GM10248 (cell line): ENCODE results near the gene CFAP45.

Source experiments
- CTCF ChIA-PET: fragments of 300-600 bp; sonication (Branson Sonifier 250); formaldehyde crosslinking; extraction: SDS; loops from one replicate; lab custom pipeline; 2021; ENCODE audit warnings: antibody characterized with exemption; lab: Yijun Ruan, JAX
- POLR2A ChIA-PET: fragments of 350-650 bp; sonication (Branson Sonifier 250); formaldehyde crosslinking; extraction: SDS; loops from one replicate; lab custom pipeline; 2020; ENCODE audit warnings: antibody characterized with exemption; lab: Yijun Ruan, JAX
- DNase-seq: peaks from one replicate; pipeline ENCODE4 v3.0.0; 2012; ENCODE audit errors: extremely low spot score
- TF ChIP-seq, protein P1 (sequence below): IDR thresholded peaks from 2 replicates; pipeline ENCODE4 v1.5.1; 2012; ENCODE audit warnings: mild to moderate bottlenecking, low read depth; ENCODE audit errors: extremely low read depth, missing control alignments, control extremely low read depth

CFAP45 gene

GRCh38 chr1:159921251-159921650 lies 21.3 kb upstream of the CFAP45 start:
- TF ChIP-seq, protein P1, sequence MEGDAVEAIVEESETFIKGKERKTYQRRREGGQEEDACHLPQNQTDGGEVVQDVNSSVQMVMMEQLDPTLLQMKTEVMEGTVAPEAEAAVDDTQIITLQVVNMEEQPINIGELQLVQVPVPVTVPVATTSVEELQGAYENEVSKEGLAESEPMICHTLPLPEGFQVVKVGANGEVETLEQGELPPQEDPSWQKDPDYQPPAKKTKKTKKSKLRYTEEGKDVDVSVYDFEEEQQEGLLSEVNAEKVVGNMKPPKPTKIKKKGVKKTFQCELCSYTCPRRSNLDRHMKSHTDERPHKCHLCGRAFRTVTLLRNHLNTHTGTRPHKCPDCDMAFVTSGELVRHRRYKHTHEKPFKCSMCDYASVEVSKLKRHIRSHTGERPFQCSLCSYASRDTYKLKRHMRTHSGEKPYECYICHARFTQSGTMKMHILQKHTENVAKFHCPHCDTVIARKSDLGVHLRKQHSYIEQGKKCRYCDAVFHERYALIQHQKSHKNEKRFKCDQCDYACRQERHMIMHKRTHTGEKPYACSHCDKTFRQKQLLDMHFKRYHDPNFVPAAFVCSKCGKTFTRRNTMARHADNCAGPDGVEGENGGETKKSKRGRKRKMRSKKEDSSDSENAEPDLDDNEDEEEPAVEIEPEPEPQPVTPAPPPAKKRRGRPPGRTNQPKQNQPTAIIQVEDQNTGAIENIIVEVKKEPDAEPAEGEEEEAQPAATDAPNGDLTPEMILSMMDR: no peak
- peak; percentile 75 for DNase-seq
- CTCF ChIA-PET: interaction anchor here (1.0 to 5.3 kb wide), 10 partner anchors 15 to 125 kb away, joined by 3 to 50 read pairs (median 4); no protein-coding TSS in a partner anchor
- POLR2A ChIA-PET: interaction anchor here (1.0 kb wide), 1 partner anchor 51 kb away, joined by 3 read pairs; no protein-coding TSS in a partner anchor

DNA sequence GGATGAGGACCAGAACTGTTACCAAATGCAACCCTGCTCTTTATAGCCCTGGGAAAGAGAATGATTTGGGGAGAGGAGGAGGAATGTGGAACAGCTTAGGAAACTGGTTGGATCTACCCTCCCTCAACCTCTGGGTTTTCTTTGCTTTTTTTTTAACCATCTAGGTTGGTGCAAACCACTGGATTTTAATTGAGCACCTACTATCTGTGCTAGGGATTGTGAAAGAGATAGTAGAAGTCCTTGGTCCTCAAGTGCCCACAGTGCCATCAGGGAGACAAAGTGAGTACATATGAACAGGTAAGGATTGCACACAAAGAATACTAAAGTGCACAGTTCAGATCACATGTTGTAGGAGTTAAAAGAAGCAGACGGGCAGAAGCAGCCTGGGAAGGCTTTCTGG lies 20.7 kb upstream of the CFAP45 start:
- POLR2A ChIA-PET: no interaction called here
- CTCF ChIA-PET: interaction anchor here (1.3 to 5.3 kb wide), 3 partner anchors 15 to 77 kb away, joined by 3 to 50 read pairs (median 4); no protein-coding TSS in a partner anchor
- DNase-seq: no peak
- TF ChIP-seq, protein P1: no peak

- POLR2A ChIA-PET: no interaction called here
- TF ChIP-seq, protein P1: no peak
- CTCF ChIA-PET: no interaction called here
- no peak for DNase-seq
Measured at GRCh38 chr1:159920202-159920601, 20.2 kb upstream of the CFAP45 start.

DNA sequence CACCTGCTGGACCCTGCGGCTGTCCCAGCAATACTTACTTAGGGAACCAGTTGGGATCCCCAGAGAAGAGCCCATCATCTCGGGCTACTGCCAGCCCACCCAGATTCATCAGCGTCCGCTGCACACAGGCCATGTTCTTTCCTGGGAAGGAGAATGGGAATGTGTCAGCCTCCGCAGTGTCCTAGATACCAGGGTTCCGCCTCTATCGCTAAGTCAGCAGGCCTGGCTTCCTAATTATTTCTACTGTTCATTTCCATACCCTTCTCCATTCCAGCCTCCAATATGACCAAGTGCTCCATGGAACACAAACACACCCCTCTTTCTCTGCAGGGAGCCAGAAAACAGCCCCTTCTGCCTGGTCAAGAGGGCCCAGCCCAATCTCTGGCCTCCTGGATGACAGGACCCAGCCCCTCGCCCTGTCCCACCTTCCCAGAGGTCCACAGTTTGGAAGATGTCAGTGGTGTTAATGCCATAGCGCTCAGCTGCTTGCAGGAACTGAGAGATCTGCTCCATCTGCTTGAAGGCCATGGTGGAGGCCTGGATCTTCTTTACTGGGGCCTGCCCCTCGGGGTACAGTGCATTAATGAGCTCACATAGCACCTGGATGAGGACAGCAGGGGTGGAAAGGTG lies 19.4 kb upstream of the CFAP45 start:
- POLR2A ChIA-PET: no interaction called here
- no peak for DNase-seq
- TF ChIP-seq, protein P1: no peak
- CTCF ChIA-PET: interaction anchor here (0.7 to 1.0 kb wide), 2 partner anchors 8 to 26 kb away, joined by 3 read pairs; no protein-coding TSS in a partner anchor

DNA sequence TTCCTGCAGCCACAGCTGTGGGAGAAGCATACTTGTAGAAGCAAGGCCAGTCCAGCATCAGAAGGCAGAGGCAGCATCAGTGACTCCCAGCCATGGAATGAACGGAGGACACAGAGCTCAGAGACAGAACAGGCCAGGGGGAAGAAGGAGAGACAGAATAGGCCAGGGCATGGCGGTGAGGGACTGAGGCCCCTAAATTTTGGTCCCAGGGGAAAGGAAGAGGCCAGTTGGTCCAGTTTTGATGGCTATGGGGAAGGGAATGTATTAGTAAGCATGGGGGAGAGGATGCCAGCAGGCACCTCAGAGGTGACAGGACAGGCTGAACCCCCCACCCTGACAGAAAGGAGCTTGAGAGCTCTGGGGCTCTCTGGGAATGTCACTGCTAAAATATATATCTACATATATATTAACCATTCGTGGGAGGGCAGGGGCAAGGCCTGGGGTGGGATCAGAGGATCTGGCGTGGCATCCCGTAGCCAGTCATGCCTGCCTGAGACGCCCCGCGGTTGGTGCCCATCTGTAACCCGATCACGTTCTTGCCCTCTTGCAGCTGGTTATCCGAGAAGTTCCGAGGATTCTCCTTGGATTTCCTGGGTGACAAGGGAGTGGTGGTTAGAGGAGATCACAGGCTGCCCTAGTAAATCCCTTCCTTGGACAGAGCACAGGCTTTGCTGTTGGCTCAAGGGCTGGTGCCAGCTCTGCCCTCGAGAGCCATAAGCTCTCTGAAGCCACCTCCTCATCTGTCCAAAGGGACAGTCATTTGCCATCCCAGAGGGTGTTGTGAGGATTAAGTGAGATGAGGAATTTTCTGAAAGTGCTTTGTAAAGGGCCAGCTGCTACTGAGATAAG lies 18.6 kb upstream of the CFAP45 start:
- POLR2A ChIA-PET: no interaction called here
- no peak for DNase-seq
- CTCF ChIA-PET: interaction anchor here (0.7 to 1.0 kb wide), 2 partner anchors 9 to 26 kb away, joined by 3 read pairs; no protein-coding TSS in a partner anchor
- TF ChIP-seq, protein P1: no peak

DNA sequence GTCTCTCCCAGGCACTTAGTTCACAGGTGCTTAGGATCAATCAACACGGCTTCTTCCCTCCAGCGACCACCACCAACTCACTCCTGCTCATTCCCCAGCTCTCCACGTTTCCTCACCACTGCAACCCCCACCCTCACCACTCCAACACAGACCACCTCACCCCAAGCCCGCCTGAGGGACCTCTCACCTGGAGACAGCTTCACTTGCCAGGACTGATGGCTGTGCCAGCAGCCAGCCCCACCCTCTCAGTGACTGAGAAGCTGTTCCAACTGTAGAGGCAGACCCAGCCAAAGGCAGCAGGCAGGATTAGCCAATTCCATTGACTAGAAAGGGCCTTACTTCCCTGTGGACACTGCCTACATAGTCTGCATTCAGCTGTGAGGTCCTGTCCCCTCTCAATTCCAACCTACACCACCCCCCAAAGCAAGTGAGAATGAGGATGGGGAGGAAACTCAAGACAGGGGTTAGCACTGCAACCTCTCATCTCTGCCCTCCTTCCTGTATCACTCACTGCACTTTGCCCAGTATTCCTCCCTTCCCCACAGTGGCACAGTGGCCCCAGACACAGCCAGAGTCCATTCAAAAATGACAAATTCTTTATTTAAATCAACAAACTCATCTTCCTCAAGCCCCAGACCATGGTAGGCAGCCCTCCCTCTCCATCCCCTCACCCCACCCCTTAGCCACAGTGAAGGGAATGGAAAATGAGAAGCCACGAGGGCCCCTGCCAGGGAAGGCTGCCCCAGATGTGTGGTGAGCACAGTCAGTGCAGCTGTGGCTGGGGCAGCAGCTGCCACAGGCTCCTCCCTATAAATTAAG lies 17.8 kb upstream of the CFAP45 start:
- ChIA-PET POLR2A (no interaction called here), CTCF (no interaction called here)
- DNase-seq: no peak
- TF ChIP-seq, protein P1: no peak
